Chondrocyte (in vitro differentiated cells): Measurements from ENCODE around the gene MYH10. TPM values are rescaled to one million over a fixed set of nuclear protein-coding genes. Genes with fewer than 3 reads are reported as not detected.

Source experiments
- DNase-seq: peaks from one replicate; pipeline ENCODE4 v3.0.0; 2021; ENCODE audit warnings: mixed read lengths, low spot score
- H3K27ac Mint-ChIP-seq: one replicate; pipeline ENCODE4 v1.8.0; 2021; ENCODE audit warnings: mild to moderate bottlenecking, moderate library complexity, mixed read lengths; ENCODE audit not compliant: unreplicated experiment
- H3K27me3 Mint-ChIP-seq: 2 replicates; pipeline ENCODE4 v1.8.0; 2021; ENCODE audit warnings: low read depth, mixed read lengths
- H3K36me3 Mint-ChIP-seq: 2 replicates; pipeline ENCODE4 v1.8.0; 2021; ENCODE audit warnings: low read depth, mixed read lengths
- H3K4me1 Mint-ChIP-seq: 2 replicates; pipeline ENCODE4 v1.8.0; 2021; ENCODE audit warnings: low read depth, mild to moderate bottlenecking, mixed read lengths
- H3K4me3 Mint-ChIP-seq: one replicate; pipeline ENCODE4 v1.8.0; 2021; ENCODE audit warnings: mild to moderate bottlenecking, moderate library complexity, mixed read lengths; ENCODE audit not compliant: unreplicated experiment
- H3K9me3 Mint-ChIP-seq: 2 replicates; pipeline ENCODE4 v1.8.0; 2021; ENCODE audit warnings: low read depth, mixed read lengths
- total RNA-seq: library from RNA; stranded (reverse); gene quantifications from 3 replicates; pipeline ENCODE4 v1.2.1, GENCODE V29; 2021
- TF ChIP-seq, protein P1 (sequence below): fragments of 200-600 bp; sonication (generic); IDR thresholded peaks from 2 replicates; pipeline ENCODE4 v1.5.0; 2021; ENCODE audit warnings: antibody characterized with exemption, mild to moderate bottlenecking, moderate library complexity

Gene MYH10
- total RNA-seq, 1 donor from 2014 or later: 296 TPM

DNA sequence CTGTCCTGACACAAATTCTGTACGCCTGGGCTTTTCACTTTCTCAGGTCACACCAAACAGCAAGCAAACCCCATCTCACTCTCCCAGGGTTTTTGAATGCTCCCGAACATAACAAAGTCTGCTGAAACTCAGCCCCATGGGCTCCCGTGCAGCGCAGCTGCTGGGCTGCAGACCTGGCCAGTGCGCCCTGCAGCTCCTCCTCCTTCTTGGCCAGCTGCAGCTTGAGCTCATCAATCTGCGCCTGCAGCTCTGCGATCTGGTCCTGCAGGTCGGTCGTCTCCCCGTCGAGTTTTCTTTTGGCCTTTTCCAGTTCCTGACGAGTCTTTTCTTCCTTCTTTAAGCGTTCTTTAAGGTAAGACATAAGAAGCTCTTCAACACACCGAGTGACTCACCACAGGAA, 124.4 kb downstream of the MYH10 start:
- no peak overlapping the region for H3K4me3 Mint-ChIP-seq
- no peaks in the 10 kb centered on the region for H3K9me3 Mint-ChIP-seq
- TF ChIP-seq, protein P1, sequence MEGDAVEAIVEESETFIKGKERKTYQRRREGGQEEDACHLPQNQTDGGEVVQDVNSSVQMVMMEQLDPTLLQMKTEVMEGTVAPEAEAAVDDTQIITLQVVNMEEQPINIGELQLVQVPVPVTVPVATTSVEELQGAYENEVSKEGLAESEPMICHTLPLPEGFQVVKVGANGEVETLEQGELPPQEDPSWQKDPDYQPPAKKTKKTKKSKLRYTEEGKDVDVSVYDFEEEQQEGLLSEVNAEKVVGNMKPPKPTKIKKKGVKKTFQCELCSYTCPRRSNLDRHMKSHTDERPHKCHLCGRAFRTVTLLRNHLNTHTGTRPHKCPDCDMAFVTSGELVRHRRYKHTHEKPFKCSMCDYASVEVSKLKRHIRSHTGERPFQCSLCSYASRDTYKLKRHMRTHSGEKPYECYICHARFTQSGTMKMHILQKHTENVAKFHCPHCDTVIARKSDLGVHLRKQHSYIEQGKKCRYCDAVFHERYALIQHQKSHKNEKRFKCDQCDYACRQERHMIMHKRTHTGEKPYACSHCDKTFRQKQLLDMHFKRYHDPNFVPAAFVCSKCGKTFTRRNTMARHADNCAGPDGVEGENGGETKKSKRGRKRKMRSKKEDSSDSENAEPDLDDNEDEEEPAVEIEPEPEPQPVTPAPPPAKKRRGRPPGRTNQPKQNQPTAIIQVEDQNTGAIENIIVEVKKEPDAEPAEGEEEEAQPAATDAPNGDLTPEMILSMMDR: no peak
- DNase-seq: no peak
- H3K27me3 Mint-ChIP-seq: no peaks in the 10 kb centered on the region
- H3K36me3 Mint-ChIP-seq: peaks cover 51% of the 10 kb centered on the region
- no peak overlapping the region for H3K27ac Mint-ChIP-seq
- peaks cover 8% of the 10 kb centered on the region for H3K4me1 Mint-ChIP-seq

GRCh38 chr17:8504460-8505207, 125.9 kb downstream of the MYH10 start:
- peaks cover 57% of the 10 kb centered on the region for H3K36me3 Mint-ChIP-seq
- no peak overlapping the region for H3K4me3 Mint-ChIP-seq
- no peaks in the 10 kb centered on the region for H3K27me3 Mint-ChIP-seq
- H3K27ac Mint-ChIP-seq: peak overlapping the region; percentile 38
- TF ChIP-seq, protein P1: no peak
- H3K9me3 Mint-ChIP-seq: no peaks in the 10 kb centered on the region
- H3K4me1 Mint-ChIP-seq: peaks cover 8% of the 10 kb centered on the region
- no peak for DNase-seq

GRCh38 chr17:8503807-8504206, 126.7 kb downstream of the MYH10 start:
- H3K36me3 Mint-ChIP-seq: peaks cover 55% of the 10 kb centered on the region

DNA sequence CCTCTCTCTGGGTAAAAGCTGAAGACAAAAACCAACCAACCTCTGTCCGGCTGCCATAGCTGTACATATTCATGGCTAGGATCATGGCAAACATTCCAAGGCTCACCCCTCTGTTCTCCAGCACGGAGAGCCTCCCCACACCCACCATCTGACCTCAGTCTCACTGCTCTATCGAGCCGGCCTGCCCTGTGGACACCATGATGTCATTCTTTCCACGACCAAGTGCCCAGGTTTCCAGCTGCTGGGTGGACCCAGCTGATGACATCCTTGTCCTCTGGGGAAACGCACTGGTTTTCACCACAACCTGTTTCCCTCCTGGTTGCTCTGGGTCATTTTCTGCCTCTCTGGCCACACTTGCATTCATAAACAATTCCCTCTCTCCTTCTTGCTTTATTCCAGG, 127.2 kb downstream of the MYH10 start:
- Mint-ChIP-seq H3K27ac (peak overlapping the region; percentile 81), H3K4me1 (peaks cover 8% of the 10 kb centered on the region), H3K36me3 (peaks cover 52% of the 10 kb centered on the region), H3K4me3 (no peak overlapping the region), H3K9me3 (no peaks in the 10 kb centered on the region), H3K27me3 (no peaks in the 10 kb centered on the region)
- TF ChIP-seq, protein P1: no peak
- DNase-seq: no peak

More at GRCh38 chr17:8503807-8504206, 126.7 kb downstream of the MYH10 start:
- TF ChIP-seq, protein P1: no peak
- Mint-ChIP-seq H3K27ac (peak overlapping the region; percentile 38), H3K27me3 (no peaks in the 10 kb centered on the region), H3K9me3 (no peaks in the 10 kb centered on the region), H3K4me1 (peaks cover 8% of the 10 kb centered on the region), H3K4me3 (no peak overlapping the region)
- DNase-seq: no peak

GRCh38 chr17:8502126-8502525, 128.4 kb downstream of the MYH10 start:
- peaks cover 50% of the 10 kb centered on the region for H3K36me3 Mint-ChIP-seq
- TF ChIP-seq, protein P1: no peak
- H3K9me3 Mint-ChIP-seq: no peaks in the 10 kb centered on the region
- DNase-seq: no peak
- H3K4me1 Mint-ChIP-seq: peaks cover 8% of the 10 kb centered on the region
- no peaks in the 10 kb centered on the region for H3K27me3 Mint-ChIP-seq
- no peak overlapping the region for H3K4me3 Mint-ChIP-seq
- peak overlapping the region; percentile 13 for H3K27ac Mint-ChIP-seq
